Mononuclear cell (primary cell): ENCODE data around the gene RELCH. TPM values are rescaled to one million over a fixed set of nuclear protein-coding genes. Genes with fewer than 3 reads are reported as not detected.

Experiments
- H3K27me3 ChIP-seq: 2 replicates; pipeline ENCODE4 v1.6.0; 2011; ENCODE audit warnings: low read length, control low read depth; ENCODE audit not compliant: insufficient read depth
- H3K4me1 ChIP-seq: 2 replicates; pipeline ENCODE4 v1.5.1; 2011; ENCODE audit warnings: mild to moderate bottlenecking, low read length, control low read depth; ENCODE audit not compliant: insufficient read depth
- H3K4me3 ChIP-seq: 2 replicates; pipeline ENCODE4 v1.5.1; 2011; ENCODE audit warnings: mild to moderate bottlenecking, low read length, moderate library complexity
- H3K9me3 ChIP-seq: 2 replicates; pipeline ENCODE4 v1.5.1; 2011; ENCODE audit warnings: low read depth, mild to moderate bottlenecking, control low read depth, low read length
- total RNA-seq: library from RNA; depleted of rRNA; stranded (reverse); fragments of >200 nt; gene quantifications from one replicate; pipeline ENCODE4 v1.2.3, GENCODE V29; 2012

Gene RELCH
- total RNA-seq, 1 donor: 53.3 TPM

DNA sequence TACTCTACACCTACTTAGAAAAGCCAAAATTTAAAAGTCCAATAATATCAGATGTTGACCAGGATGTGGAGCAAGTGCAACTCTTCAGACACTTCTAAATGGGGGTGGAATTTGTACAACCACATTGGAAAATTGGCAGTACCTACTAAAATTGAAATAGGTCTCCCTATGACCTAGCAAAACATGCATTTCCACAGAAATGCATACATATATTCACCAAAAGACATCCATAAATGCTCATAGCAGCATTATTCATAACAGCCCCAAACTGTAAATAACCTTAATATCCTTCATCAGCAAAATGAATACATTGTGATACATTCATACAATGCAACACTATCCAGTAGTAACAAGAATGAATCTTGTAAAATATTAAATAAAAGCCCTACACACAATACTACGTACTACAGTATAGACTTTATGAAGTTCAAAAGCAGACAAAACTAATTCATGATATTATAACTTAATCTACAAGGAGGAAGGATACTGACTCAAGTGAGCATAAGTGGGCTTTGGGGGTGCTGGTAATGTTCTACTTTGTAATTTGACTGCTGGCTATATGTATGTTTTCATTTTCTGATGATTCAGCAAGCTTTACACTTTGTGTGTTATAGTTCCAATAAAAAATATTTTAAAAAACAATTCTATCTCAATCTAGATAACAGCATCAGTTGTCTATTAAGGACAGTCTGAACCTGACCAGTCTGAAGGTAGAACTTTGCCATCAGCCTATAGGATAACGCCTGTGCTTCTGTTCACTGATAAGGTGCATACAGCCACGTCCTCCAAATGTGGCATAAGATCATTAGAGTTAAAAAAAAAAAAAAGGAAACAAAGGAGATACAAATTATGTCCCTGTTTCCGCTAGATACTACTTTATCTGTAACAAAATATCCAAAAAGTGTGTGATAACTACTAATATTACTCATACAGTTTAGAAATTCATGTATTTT lies 131.4 kb downstream of the RELCH start:
- peaks cover 22% of the 10 kb centered on the region for H3K27me3 ChIP-seq
- H3K4me3 ChIP-seq: no peak overlapping the region
- no peaks in the 10 kb centered on the region for H3K9me3 ChIP-seq
- H3K4me1 ChIP-seq: no peaks in the 10 kb centered on the region

GRCh38 chr18:62321201-62321600 lies 134.1 kb downstream of the RELCH start:
- Histone ChIP-seq H3K27me3 (peaks cover 45% of the 10 kb centered on the region), H3K9me3 (no peaks in the 10 kb centered on the region), H3K4me1 (peaks cover 20% of the 10 kb centered on the region), H3K4me3 (no peak overlapping the region)

DNA sequence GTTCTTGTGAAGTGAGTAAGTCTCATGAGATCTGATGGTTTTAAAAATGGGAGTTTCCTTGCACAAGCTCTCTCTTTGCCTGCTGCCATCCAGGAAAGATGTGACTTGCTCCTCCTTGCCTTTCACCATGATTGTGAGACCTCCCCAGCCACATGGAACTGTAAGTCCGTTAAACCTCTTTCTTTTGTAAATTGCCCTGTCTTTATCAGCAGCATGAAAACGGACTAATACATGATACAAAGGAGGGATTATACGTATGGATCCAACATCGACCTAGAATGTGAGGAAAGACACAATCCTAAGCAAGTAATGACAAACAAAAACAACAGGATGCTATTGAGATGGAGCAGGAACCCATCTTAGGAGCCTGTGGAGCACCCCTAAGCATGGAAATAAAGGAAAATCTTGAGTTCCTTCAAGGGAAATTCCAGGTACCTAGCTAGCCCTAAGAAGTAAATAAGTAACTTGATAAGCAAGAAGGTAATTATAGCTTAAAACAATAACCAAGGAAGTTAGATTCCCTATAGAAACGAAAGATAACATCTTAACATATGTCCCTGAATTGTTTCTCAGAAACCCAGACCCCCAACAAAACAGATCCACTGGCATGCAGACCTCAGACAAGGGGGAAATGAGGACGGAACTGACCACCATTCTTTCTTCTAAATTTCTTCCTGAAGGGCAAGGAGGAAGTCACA lies 136.6 kb downstream of the RELCH start:
- peaks cover 30% of the 10 kb centered on the region for H3K4me1 ChIP-seq
- peaks cover 65% of the 10 kb centered on the region for H3K27me3 ChIP-seq
- no peak overlapping the region for H3K4me3 ChIP-seq
- no peaks in the 10 kb centered on the region for H3K9me3 ChIP-seq

DNA sequence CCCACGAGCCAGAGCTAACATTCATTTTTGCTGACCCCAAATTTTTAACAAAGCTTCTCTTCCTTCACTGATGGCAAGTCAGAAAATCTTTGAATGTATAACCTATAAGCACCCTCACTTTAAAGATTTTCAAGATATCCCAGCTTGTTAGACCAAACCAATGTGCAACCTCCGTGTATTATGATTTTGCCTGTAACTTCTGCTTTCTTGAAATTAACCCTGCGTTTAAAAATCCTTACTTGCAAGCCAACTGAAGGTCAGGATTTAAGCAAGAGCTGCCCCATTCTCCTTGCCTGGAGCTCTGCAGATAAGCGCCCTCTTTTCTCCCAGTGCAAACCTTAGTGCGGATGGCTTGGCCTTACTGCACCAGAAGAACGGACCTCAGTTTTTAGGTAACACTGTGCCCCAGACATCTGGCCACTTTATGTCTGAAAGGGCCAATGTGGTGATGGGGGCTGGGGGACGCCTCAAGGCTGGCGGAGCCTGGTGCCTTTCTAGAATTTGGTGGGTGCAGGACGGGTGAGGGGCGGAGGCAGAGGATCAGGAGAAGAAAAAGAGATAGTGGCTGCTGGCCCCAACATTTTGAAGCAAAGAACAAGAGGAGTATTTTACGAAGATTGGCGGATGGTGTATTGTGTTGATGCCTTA lies 137.2 kb downstream of the RELCH start:
- Histone ChIP-seq H3K4me3 (no peak overlapping the region), H3K27me3 (peaks cover 64% of the 10 kb centered on the region), H3K4me1 (peaks cover 33% of the 10 kb centered on the region), H3K9me3 (no peaks in the 10 kb centered on the region)

DNA sequence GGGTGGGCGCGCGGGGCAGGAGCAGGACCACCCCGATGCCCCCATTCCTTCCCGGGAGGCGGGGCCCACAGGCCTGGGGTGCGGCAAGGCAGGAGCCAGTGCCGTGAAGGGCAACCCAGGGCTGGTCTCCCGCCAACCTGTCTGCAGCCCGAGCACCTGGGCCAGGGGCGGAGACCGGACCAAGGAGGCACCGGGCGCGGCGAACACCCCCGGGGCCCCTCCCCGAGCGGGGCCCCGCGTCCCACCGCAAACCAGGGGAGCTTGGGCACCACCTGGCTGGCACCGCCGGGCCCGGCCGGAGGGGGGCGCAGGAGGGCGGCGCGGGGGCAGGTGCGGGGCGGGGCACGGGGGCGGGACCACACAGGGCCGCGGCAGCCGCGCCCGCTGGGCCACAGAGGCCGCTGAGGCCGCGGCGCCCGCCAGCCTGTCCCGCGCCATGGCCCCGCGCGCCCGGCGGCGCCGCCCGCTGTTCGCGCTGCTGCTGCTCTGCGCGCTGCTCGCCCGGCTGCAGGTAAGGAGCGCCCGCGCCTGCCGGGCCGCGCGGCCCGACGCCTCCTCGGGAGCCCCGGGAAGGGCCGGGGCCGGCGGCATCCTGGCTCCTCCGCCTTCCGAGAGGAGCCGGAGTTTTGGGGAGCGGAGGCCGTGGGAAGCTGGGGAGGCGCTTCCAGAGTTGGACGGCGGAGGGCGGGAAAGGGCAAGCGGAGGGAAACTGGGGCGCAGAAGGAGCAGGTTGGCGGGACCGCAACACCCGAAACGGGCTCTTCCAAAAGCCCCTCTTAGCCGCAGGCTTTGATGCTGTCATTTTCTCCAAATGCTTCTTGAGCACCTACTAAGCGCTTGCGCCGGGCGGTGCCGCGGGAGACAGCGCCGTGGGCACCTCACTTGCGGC lies 138.1 kb downstream of the RELCH start, which contains the start of gene TNFRSF11A:
Gene TNFRSF11A (plus strand): TSS at position 394 of the 889 bp plus-strand sequence. CDS start 43 bp downstream, at position 437.
- Histone ChIP-seq H3K4me1 (peaks cover 41% of the 10 kb centered on the region), H3K9me3 (no peaks in the 10 kb centered on the region), H3K27me3 (peaks cover 70% of the 10 kb centered on the region), H3K4me3 (peak within 1 kb of the TSS; percentile 36)

DNA sequence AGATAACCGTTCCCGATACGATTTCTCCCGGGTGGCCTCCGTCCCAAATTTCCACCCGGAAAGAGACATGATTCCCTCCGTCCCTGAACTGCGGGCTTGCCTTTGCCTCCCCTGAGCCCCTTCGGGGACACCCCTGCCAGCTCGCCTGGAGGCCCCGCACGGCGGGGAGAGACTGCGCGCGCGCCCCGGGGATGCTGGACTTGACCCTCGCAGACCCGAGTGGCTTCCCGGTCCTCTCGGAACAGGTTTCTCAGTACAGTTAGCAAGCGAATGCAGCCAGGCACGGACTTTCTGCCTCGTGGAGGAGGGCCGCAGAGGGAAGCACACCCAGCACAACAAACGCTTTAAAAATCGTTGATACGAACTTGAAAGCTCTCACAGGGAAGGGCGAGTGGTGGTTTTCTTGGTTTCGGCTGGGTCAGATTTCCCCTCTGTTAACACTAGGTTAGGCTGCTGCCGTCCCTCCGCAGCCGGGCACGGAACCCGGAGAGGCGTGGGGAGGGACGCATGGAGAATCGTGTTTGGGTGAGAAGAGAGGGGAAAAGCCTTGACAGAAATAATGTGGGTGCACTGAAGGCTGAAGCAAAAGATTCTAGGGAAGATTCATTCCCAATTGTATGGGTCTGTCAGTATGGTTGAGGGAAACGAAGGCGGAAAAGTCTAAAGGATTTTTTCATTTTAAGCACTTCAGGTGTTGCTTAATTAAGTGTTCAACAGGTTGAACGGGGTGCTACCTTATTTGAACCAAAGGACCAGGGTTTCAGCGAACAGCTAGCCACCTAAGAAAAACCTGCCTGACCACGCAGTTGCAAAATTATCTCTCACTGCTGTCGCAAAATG lies 139.0 kb downstream of the RELCH start:
- peaks cover 50% of the 10 kb centered on the region for H3K4me1 ChIP-seq
- no peaks in the 10 kb centered on the region for H3K9me3 ChIP-seq
- H3K4me3 ChIP-seq: peak overlapping the region; percentile 36
- H3K27me3 ChIP-seq: peaks cover 71% of the 10 kb centered on the region

- H3K9me3 ChIP-seq: no peaks in the 10 kb centered on the region
- peaks cover 74% of the 10 kb centered on the region for H3K27me3 ChIP-seq
- H3K4me3 ChIP-seq: no peak overlapping the region
- H3K4me1 ChIP-seq: peaks cover 58% of the 10 kb centered on the region
Observed at GRCh38 chr18:62326646-62327348, 139.7 kb downstream of the RELCH start.

GRCh38 chr18:62327977-62328376 lies 140.9 kb downstream of the RELCH start:
- Histone ChIP-seq H3K4me3 (no peak overlapping the region), H3K4me1 (peaks cover 69% of the 10 kb centered on the region), H3K27me3 (peaks cover 66% of the 10 kb centered on the region), H3K9me3 (no peaks in the 10 kb centered on the region)

DNA sequence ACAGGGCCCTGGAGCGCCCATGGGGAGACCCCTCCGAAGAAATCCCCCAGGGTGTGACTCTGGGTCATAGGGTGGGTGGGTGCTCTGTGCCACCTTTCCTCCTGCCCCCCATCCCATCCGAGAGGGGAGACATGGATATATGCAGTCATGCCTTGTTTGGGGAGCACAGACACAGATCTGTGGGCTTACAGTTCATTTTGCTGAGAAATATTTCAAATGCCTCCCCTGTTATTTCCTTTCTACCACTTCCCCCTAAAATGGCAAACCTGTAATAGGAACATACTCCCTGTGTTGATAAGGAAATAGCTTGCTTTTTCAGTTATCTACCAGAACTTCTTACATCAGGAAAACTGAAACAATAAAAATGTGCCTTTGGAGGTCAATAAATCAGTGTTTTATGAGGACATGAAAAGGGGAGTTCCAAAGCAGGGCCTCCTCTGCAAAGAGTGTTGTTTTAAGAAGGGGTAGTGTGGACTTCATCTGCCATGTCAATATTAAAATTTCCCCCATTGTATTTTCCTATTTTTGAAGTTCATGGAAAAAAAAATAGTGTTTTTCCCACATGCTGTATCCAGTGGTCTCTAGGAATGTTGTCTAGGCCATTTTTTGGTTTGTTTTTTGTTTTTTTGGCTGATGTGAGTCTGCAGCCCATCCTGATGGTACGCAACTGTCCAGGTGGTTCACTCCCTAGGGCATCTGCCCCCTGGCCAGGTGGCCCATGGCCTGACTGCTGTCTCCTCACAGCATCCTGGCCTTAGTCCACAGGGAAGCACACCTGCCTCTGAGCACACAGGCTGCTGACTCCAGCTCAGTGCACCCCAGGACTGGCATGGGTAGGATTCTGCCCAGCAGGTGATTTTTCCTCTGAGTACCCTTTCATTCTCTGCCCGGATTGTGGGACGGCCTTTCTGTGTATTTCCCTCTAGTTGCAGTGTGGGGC lies 141.8 kb downstream of the RELCH start:
- peaks cover 57% of the 10 kb centered on the region for H3K27me3 ChIP-seq
- H3K4me3 ChIP-seq: no peak overlapping the region
- no peaks in the 10 kb centered on the region for H3K9me3 ChIP-seq
- peaks cover 72% of the 10 kb centered on the region for H3K4me1 ChIP-seq

GRCh38 chr18:62329691-62330454 lies 142.8 kb downstream of the RELCH start:
- Histone ChIP-seq H3K27me3 (peaks cover 47% of the 10 kb centered on the region), H3K4me1 (peaks cover 62% of the 10 kb centered on the region), H3K4me3 (no peak overlapping the region), H3K9me3 (no peaks in the 10 kb centered on the region)

GRCh38 chr18:62330650-62331049 lies 143.6 kb downstream of the RELCH start:
- H3K4me1 ChIP-seq: peaks cover 57% of the 10 kb centered on the region
- no peaks in the 10 kb centered on the region for H3K9me3 ChIP-seq
- H3K27me3 ChIP-seq: peaks cover 44% of the 10 kb centered on the region
- no peak overlapping the region for H3K4me3 ChIP-seq
